ENCODE measurements around the gene OR2S2.

GRCh38 chr9:35945341-35946018, 12.5 kb downstream of the OR2S2 start:
- TF ChIP-seq CTCF (conservative IDR thresholded peaks at IDR 0.05; ENCODE audit: low read length) (peak; percentile 94), EZH2phosphoT487 (IDR thresholded peaks at IDR 0.05; ENCODE audit: borderline replicate concordance) (no peak)
